Esophagus (tissue), 2 donors: ENCODE data around the gene NEDD9. TPM values are rescaled to one million over a fixed set of nuclear protein-coding genes. Genes with fewer than 3 reads are reported as not detected.

Experiments used
- H3K27ac ChIP-seq, 2 donors: one replicate each; pipeline ENCODE4 v1.5.1; 2013; ENCODE audit warnings: low read depth in 2 of 2, mild to moderate bottlenecking in 2 of 2, inconsistent platforms in 1 of 2, low read length in 1 of 2, moderate library complexity in 1 of 2
- H3K27me3 ChIP-seq, 2 donors: one replicate each; pipeline ENCODE4 v1.6.1; 2013; ENCODE audit warnings: low read length in 2 of 2, control low read depth in 1 of 2, mild to moderate bottlenecking in 1 of 2; ENCODE audit not compliant: insufficient read depth in 2 of 2, control insufficient read depth in 1 of 2
- H3K36me3 ChIP-seq, 2 donors: one replicate each; pipeline ENCODE4 v1.6.1; 2013; ENCODE audit warnings: low read length in 1 of 2; ENCODE audit not compliant: control insufficient read depth in 2 of 2, insufficient read depth in 2 of 2
- H3K4me1 ChIP-seq, 2 donors: one replicate each; pipeline ENCODE4 v1.6.1; 2013; ENCODE audit warnings: low read length in 1 of 2; ENCODE audit not compliant: control insufficient read depth in 2 of 2, insufficient read depth in 2 of 2
- H3K4me3 ChIP-seq, 2 donors: one replicate each; pipeline ENCODE4 v1.5.1; 2013; ENCODE audit warnings: low read length in 2 of 2, mild to moderate bottlenecking in 2 of 2, low read depth in 1 of 2, moderate library complexity in 1 of 2
- H3K9me3 ChIP-seq, 2 donors: one replicate each; pipeline ENCODE4 v1.6.1; 2013; ENCODE audit warnings: mild to moderate bottlenecking in 2 of 2, low read depth in 1 of 2, low read length in 1 of 2, moderate library complexity in 1 of 2; ENCODE audit not compliant: control insufficient read depth in 2 of 2, insufficient read depth in 1 of 2
- WGBS, 2 donors: extraction: QIAGEN DNeasy Blood & Tissue Kit; methylation state at CpG; one replicate each; pipeline ENCODE4 v1.1.7; 2013; 5-methylcytosine and 5-hydroxymethylcytosine counted together
- polyA plus RNA-seq, 2 donors: library from polyadenylated mRNA; stranded (reverse); fragments of 200-250 nt; gene quantifications; one replicate each; pipeline ENCODE4 v1.2.3, GENCODE V29; 2013
- donor health status: healthy with polysubstance abuse.
- donor health status: Bipolar disorder and iron deficiency.

NEDD9 gene
- polyA plus RNA-seq, 2 donors: 1.6 to 2.1 TPM

GRCh38 chr6:11273406-11274065 is 41.1 kb upstream of the NEDD9 start:
- no peaks in the 10 kb centered on the region for H3K9me3 ChIP-seq
- WGBS, 2 donors: 91 to 95% methylated on average over 19 of the region's 19 CpGs
- H3K27me3 ChIP-seq: no peaks in the 10 kb centered on the region
- H3K4me3 ChIP-seq: no peak overlapping the region
- H3K4me1 ChIP-seq: no peaks in the 10 kb centered on the region
- H3K36me3 ChIP-seq: no peaks in the 10 kb centered on the region
- no peak overlapping the region for H3K27ac ChIP-seq

GRCh38 chr6:11272491-11273192 is 40.2 kb upstream of the NEDD9 start:
- 66 to 76% methylated on average over 11 of the region's 11 CpGs for WGBS, 2 donors
- Histone ChIP-seq H3K4me1 (no peaks in the 10 kb centered on the region), H3K36me3 (no peaks in the 10 kb centered on the region), H3K9me3 (no peaks in the 10 kb centered on the region), H3K27ac (no peak overlapping the region), H3K4me3 (no peak overlapping the region), H3K27me3 (no peaks in the 10 kb centered on the region)

GRCh38 chr6:11271228-11272020 is 39.0 kb upstream of the NEDD9 start:
- no peaks in the 10 kb centered on the region for H3K9me3 ChIP-seq
- H3K4me1 ChIP-seq: no peaks in the 10 kb centered on the region
- WGBS, 2 donors: 83 to 87% methylated on average over 4 of the region's 4 CpGs
- no peaks in the 10 kb centered on the region for H3K36me3 ChIP-seq
- H3K27ac ChIP-seq: no peak overlapping the region
- H3K27me3 ChIP-seq: no peaks in the 10 kb centered on the region
- no peak overlapping the region for H3K4me3 ChIP-seq

- WGBS, 2 donors: 69 to 87% methylated on average over 12 of the region's 12 CpGs
- H3K4me3 ChIP-seq: no peak overlapping the region
- H3K27me3 ChIP-seq: no peaks in the 10 kb centered on the region
- no peaks in the 10 kb centered on the region for H3K4me1 ChIP-seq
- no peaks in the 10 kb centered on the region for H3K9me3 ChIP-seq
- no peaks in the 10 kb centered on the region for H3K36me3 ChIP-seq
- H3K27ac ChIP-seq: no peak overlapping the region
Observed at GRCh38 chr6:11270030-11271027, 37.9 kb upstream of the NEDD9 start.

- H3K27ac ChIP-seq: no peak overlapping the region
Observed at GRCh38 chr6:11268978-11269377, 36.5 kb upstream of the NEDD9 start.

DNA sequence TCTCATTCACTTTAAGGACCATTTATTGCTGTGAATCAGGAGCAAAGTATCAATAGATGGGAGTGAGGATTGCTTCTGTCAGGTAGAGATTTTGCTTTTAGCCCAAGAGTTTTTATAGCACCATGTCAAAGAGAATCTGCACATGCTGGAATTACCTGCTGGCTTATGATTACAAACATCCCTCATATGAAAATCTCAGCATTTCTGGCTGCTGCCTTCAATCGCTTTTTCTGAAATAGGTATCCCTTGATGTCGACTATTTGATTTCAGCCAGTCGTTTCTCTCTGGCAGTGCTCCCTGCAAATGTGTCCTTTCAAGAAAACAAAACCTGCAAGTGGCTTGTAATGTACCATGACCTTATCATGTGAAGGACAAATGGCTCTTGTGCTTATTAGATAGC is 34.5 kb upstream of the NEDD9 start:
- WGBS, 2 donors: 75 to 83% methylated on average over 3 of the region's 3 CpGs
- H3K4me3 ChIP-seq: no peak overlapping the region

More at GRCh38 chr6:11268978-11269377, 36.5 kb upstream of the NEDD9 start:
- H3K9me3 ChIP-seq: no peaks in the 10 kb centered on the region
- no peaks in the 10 kb centered on the region for H3K4me1 ChIP-seq
- H3K27me3 ChIP-seq: no peaks in the 10 kb centered on the region
- no peaks in the 10 kb centered on the region for H3K36me3 ChIP-seq
- 84 to 90% methylated on average over 4 of the region's 4 CpGs for WGBS, 2 donors
- H3K4me3 ChIP-seq: no peak overlapping the region

DNA sequence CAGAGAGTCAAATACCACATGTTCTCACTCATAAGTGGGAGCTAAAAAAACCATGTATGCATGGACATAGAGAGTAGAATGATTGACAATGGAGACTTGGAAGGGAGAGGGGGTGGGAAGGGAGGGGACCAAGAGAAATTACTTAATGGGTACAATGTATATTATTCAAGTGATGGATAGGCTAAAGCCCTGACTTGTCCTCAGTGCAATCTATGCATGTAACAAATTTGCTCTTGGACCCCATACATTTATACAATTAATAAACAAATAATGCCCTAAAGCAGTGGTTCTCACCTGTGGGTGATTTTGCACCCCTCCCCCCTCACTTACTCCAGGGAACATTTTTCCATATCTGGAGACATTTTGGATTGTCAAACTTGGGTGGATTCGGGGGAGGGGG is 33.5 kb upstream of the NEDD9 start:
- Histone ChIP-seq H3K9me3 (no peaks in the 10 kb centered on the region), H3K36me3 (no peaks in the 10 kb centered on the region), H3K4me1 (no peaks in the 10 kb centered on the region), H3K4me3 (no peak overlapping the region), H3K27me3 (no peaks in the 10 kb centered on the region), H3K27ac (no peak overlapping the region)
- 88% methylated on average over 1 of the region's 1 CpG for WGBS, 2 donors

More for the DNA sequence above, 34.5 kb upstream of the NEDD9 start:
- no peak overlapping the region for H3K27ac ChIP-seq
- H3K4me1 ChIP-seq: no peaks in the 10 kb centered on the region
- H3K27me3 ChIP-seq: no peaks in the 10 kb centered on the region
- H3K9me3 ChIP-seq: no peaks in the 10 kb centered on the region
- H3K36me3 ChIP-seq: no peaks in the 10 kb centered on the region

DNA sequence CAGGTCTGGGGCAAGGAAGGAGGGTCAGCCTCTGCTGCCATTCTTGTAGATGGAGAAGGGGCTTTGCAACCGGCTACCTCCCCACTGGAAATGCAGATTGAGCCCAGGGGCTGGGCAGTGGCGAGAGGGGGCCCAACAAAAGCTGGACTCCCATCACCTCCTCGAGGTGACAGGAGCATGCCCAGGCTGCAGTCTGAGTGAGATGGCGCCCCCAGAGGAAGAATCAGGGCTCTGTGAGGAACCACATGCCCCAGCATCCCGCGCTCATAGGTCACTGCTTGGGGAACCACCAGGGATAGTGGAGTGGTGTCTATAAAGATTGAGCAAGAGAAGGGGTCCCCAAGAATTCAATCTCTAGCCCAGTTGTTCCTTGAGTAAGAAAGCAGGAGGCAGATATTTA is 31.6 kb upstream of the NEDD9 start:
- Histone ChIP-seq H3K36me3 (no peaks in the 10 kb centered on the region), H3K4me3 (no peak overlapping the region), H3K27me3 (no peaks in the 10 kb centered on the region), H3K27ac (no peak overlapping the region), H3K4me1 (no peaks in the 10 kb centered on the region), H3K9me3 (no peaks in the 10 kb centered on the region)
- 96 to 97% methylated on average over 6 of the region's 6 CpGs for WGBS, 2 donors

- Histone ChIP-seq H3K27ac (no peak overlapping the region), H3K4me1 (no peaks in the 10 kb centered on the region), H3K9me3 (no peaks in the 10 kb centered on the region), H3K4me3 (no peak overlapping the region), H3K27me3 (no peaks in the 10 kb centered on the region), H3K36me3 (no peaks in the 10 kb centered on the region)
- 30 to 32% methylated on average over 5 of the region's 5 CpGs for WGBS, 2 donors
Observed at GRCh38 chr6:11263291-11263775, 30.9 kb upstream of the NEDD9 start.
